Esophagus squamous epithelium (tissue), 4 donors: ENCODE data around the gene ST8SIA1.

Experiments
- CTCF ChIP-seq, 6 experiments: fragments of 450-650 bp in 4 of 6; fragments of 200-600 bp in 2 of 6; sonication (generic) in 2 of 6; IDR thresholded peaks; one replicate each; pipeline ENCODE4 v1.5.1; 2016 to 2019; ENCODE audit warnings: antibody characterized with exemption in 6 of 6, mild to moderate bottlenecking in 4 of 6, moderate library complexity in 4 of 6
- POLR2A ChIP-seq, 4 donors: fragments of 450-650 bp; IDR thresholded peaks; one replicate each; pipeline ENCODE4 v1.6.1; 2017; ENCODE audit warnings: antibody characterized with exemption in 4 of 4, mild to moderate bottlenecking in 4 of 4, moderate library complexity in 3 of 4

GRCh38 chr12:22252057-22252456 lies 82.5 kb downstream of the ST8SIA1 start:
- no peak for TF ChIP-seq CTCF (IDR thresholded peaks at IDR 0.05)
- no peak for TF ChIP-seq POLR2A (IDR thresholded peaks at IDR 0.05)
